Retinal pigment epithelial cell (primary cell): Measurements from ENCODE around the gene ALDH9A1.
"Not testable (repeated sequence)": the region's sequence is repeated elsewhere in the genome, so short reads cannot be mapped to it uniquely, and the experiment has no call there.

ENCODE experiments used
- DNase-seq: peaks from one replicate; pipeline ENCODE4 v3.0.0-alpha.2; 2010; ENCODE audit warnings: low read depth
- H3K4me3 ChIP-seq: 2 replicates; pipeline ENCODE4 v1.5.1; 2011; ENCODE audit warnings: mild to moderate bottlenecking, low read length, control low read depth, moderate library complexity
- TF ChIP-seq, protein P1 (sequence below): conservative IDR thresholded peaks from 2 replicates; pipeline ENCODE4 v1.5.1; 2011; ENCODE audit warnings: low read depth, low read length, control low read depth, inconsistent platforms

ALDH9A1 gene

DNA sequence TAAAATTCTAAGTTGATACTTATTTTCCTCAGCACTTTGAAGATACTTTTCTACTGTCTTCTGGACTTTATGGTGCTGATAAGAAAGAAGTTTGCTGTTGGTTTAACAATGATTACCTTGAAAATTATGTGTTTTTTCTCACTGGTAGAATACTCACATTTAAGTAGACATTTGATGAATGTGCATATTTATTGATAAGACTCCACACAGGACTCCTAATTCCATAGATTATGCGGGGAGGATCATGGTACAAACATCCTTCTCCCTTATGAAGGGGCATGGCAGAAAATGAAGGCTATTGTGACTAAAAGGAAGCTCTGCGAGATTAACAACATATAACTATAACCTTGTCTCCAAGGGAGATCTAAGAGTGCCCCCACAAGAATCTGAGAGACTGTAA, 28.5 kb upstream of the ALDH9A1 start:
- TF ChIP-seq, protein P1, sequence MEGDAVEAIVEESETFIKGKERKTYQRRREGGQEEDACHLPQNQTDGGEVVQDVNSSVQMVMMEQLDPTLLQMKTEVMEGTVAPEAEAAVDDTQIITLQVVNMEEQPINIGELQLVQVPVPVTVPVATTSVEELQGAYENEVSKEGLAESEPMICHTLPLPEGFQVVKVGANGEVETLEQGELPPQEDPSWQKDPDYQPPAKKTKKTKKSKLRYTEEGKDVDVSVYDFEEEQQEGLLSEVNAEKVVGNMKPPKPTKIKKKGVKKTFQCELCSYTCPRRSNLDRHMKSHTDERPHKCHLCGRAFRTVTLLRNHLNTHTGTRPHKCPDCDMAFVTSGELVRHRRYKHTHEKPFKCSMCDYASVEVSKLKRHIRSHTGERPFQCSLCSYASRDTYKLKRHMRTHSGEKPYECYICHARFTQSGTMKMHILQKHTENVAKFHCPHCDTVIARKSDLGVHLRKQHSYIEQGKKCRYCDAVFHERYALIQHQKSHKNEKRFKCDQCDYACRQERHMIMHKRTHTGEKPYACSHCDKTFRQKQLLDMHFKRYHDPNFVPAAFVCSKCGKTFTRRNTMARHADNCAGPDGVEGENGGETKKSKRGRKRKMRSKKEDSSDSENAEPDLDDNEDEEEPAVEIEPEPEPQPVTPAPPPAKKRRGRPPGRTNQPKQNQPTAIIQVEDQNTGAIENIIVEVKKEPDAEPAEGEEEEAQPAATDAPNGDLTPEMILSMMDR: no peak
- no peak overlapping the region for H3K4me3 ChIP-seq
- no peak for DNase-seq

DNA sequence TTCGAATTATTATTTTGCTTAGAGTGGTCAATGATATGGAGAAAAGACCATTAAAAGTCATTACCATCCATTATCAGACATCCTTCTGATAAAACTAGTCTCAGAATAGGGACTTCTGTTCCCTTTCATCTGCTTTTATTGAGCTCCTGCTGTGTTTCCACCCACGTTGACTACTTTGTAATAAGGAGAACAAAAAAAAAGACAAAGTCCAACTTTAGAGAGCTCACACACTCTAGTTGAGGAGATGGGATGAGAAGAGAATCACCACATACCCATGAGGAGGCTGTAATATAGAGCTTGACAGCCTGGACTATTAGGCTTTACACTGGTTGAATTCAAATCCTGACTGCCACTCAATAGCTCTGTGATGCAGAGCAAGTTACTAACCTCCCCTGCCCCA, 27.8 kb upstream of the ALDH9A1 start:
- no peak for DNase-seq
- TF ChIP-seq, protein P1: no peak
- H3K4me3 ChIP-seq: no peak overlapping the region

DNA sequence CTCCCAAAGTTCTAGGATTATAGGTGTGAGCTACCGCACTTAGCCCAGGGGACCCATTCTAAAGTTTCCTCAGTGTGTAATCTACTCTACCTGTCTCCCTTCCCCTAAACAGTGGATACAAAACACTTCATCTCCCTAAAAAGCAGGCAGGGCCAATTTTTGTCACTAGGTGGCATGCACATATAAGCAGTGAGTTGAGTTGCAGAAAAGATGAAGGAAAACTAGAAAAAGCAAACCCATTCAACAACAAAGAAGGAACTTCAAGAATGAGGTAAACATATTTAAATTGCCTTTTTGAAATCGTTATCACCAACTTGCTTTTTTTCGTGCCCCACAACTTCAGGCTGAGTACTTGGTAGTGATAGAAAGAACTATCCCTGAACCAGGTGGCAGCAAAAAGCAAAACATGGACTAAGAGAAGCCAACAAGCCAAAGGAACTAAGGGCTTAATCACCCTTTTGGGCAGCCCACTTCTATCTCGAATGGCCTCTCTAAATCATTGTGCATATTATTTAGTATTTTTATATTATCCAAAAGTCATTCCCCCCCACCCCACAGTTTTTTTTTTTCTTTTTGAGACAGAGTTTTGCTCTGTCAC, 19.7 kb upstream of the ALDH9A1 start:
- TF ChIP-seq, protein P1: peak; percentile 88
- DNase-seq: peak; percentile 17
- H3K4me3 ChIP-seq: no peak overlapping the region

DNA sequence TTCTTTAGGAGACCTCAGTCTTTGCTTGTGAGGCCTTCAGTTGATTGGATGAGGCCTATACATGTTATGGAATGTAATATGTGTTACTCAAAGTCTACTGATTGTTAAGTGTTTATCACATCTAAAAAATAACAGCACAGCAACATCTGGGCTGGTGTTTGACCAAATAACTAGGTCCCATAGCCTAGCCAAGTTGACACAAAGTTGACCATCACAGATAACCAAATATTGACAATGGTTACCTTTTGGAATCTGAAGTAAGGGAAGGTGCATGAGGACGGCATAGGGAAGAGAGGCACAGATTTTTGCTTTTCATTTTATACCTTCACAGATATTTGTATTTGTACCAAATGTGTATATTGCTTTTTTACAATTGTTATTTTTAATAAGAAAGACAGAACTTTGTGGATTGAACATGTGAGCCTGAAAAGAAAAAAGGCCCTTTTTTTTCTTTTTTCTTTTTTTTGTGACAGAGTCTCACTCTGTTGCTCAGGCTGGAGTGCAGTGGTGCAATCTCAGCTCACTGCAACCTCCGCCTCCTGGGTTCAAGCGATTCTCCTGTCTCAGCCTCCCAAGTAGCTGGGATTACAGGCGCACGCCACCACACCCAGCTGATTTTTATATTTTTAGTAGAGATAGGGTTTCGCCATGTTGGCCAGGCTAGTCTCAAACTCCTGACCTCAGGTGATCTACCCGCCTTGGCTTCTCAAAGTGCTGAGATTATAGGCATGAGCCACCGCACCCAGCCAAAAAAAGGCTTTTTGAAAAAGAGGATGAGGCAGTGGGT, 18.1 kb upstream of the ALDH9A1 start:
- DNase-seq, H3K4me3 ChIP-seq: not testable (repeated sequence)

DNA sequence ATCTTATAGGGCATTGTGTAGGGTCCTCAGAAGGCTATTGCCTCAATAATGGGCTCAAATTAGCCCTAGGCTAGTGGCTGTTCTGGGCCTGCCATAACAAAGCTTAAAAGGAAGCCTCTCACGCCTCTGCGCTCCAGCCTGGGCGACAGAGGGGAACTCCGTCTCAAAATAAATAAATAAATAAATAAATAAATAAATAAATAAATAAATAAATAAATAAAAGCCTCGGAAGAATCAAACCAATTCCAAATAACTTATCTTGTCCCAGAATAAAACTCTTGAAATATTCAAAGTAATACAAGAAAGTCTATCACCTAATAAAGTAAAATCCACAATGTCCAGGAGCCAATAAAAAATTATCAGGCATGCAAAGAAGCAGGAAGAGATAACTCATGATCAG, 14.4 kb upstream of the ALDH9A1 start:
- TF ChIP-seq, protein P1: no peak
- no peak overlapping the region for H3K4me3 ChIP-seq
- no peak for DNase-seq

DNA sequence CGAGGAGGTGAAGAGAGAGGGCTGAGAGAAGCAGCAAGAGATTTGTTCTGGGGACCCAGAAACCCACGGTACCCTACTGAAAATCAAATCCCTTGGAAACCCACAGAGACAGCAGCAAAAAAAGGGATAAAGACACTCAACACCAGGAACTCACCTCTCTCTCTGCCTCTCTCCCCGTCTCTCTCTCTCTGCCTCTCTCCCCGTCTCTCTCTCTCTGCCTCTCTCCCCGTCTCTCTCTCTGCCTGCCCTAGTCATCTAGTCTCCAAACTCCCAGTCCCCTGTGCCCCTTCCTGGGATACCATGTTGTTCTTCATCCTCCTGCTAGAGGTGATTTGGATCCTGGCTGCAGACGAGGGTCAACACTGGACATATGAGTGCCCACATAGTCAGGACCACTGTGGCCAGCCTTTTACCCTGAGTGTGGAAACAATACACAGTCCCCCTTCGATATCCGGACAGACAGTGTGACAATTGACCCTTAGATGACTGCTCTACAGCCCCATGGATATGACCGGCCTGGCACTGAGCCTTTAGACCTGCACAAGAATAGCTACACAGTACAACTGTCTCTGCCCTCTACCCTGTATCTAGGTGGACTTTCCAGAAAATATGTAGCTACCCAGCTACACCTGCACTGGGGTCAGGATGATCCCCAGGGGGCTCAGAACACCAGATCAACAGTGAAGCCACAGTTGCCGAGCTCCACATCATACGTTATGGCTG, 9.8 kb upstream of the ALDH9A1 start:
- DNase-seq: no peak
- TF ChIP-seq, protein P1: no peak
- H3K4me3 ChIP-seq: no peak overlapping the region

DNA sequence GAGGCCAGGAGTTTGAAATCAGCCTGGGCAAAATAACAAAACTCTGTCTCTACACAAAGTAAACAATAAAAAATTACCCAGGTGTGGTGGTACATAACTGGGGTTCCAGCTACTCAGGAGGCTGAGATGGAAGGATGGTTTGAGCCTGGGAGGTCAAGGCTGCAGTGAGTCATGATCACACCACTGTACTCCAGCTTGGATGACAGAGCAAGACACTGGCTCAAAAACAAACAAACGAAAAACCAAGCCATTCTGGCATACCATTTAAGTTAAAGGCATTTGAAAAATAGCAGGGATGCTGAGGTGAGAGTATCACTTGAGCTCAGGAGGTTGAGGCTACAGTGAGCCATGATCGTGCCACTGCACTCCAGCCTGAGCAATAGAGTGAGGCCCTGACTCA, 5.3 kb upstream of the ALDH9A1 start:
- TF ChIP-seq, protein P1: no peak
- DNase-seq: no peak
- H3K4me3 ChIP-seq: no peak overlapping the region

DNA sequence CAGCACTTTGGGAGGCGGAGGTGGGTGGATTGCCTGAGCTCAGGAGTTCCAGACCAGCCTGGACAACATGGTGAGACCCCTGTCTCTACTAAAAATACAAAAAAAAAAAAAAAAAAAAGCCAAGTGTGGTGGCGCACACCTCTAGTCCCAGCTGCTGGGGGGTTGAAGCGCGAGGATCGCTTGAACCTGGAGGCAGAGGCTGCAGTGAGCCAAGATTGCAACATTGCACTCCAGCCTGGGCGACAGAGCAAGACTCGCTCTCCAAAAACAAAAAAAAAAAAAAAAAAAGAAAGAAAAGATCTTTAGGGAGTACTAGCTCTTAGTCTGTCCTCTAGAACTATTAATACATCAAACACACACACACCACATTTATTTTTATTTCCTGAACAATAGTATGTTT, 3.6 kb upstream of the ALDH9A1 start:
- DNase-seq, H3K4me3 ChIP-seq: not testable (repeated sequence)
